B cell (primary cell): ENCODE measurements around the gene ZDHHC22. TPM values are rescaled to one million over a fixed set of nuclear protein-coding genes. Genes with fewer than 3 reads are reported as not detected.
A peak's percentile ranks its signal among the peaks of the same experiment; 100 is the strongest.

ENCODE experiments used
- ATAC-seq: fragments of 200-7000 bp; cut with Tn5 transposase; one replicate; pipeline ENCODE4 v1.10.0; 2021; ENCODE audit warnings: low read depth, mild to moderate bottlenecking, moderate number of reproducible peaks, moderate library complexity
- CTCF ChIA-PET: fragments of 350-600 bp; sonication (Branson Sonifier 250); formaldehyde crosslinking; loops from one replicate; lab custom pipeline; 2021; ENCODE audit warnings: antibody characterized with exemption, inconsistent platforms; lab: Charles Lee
- POLR2A ChIA-PET: fragments of 350-600 bp; sonication (Branson Sonifier 250); formaldehyde crosslinking; loops from one replicate; lab custom pipeline; 2021; ENCODE audit warnings: antibody characterized with exemption; lab: Charles Lee
- DNase-seq: peaks from one replicate; pipeline ENCODE4 v3.0.0; 2013
- H2AFZ ChIP-seq: 2 replicates; pipeline ENCODE4 v1.6.1; 2012; ENCODE audit warnings: mild to moderate bottlenecking, low read depth, low read length; ENCODE audit not compliant: insufficient read depth, poor library complexity, severe bottlenecking
- H3K27ac ChIP-seq, 2 donors: 1 replicate in 1 of 2; 2 replicates in 1 of 2; pipeline ENCODE4 v1.5.1; 2012 to 2013; ENCODE audit warnings: low read length in 2 of 2, mild to moderate bottlenecking in 2 of 2, moderate library complexity in 1 of 2
- H3K27me3 ChIP-seq, 4 experiments: fragments of 200-600 bp in 1 of 4; sonication (generic) in 1 of 4; replicated peaks in 1 of 4; 1 replicate in 2 of 4; 2 replicates in 2 of 4; pipeline versions ENCODE4 v1.6.1 to v1.7.0; 2013 to 2016; ENCODE audit warnings: low read length in 3 of 4, mild to moderate bottlenecking in 2 of 4, mixed read lengths in 1 of 4, moderate library complexity in 1 of 4; ENCODE audit not compliant: insufficient read depth in 4 of 4, control insufficient read depth in 3 of 4; ENCODE audit errors: control extremely low read depth in 1 of 4
- H3K36me3 ChIP-seq, 2 experiments: replicated peaks in 1 of 2; 1 replicate in 1 of 2; 2 replicates in 1 of 2; pipeline versions ENCODE4 v1.6.1 to v1.7.1; 2013; ENCODE audit warnings: low read length in 1 of 2; ENCODE audit not compliant: insufficient read depth in 2 of 2, control insufficient read depth in 1 of 2; ENCODE audit errors: control extremely low read depth in 1 of 2, extremely low read depth in 1 of 2
- H3K4me1 ChIP-seq, 2 donors: fragments of 200-600 bp in 1 of 2; sonication (generic) in 1 of 2; 1 replicate in 1 of 2; 2 replicates in 1 of 2; pipeline versions ENCODE4 v1.5.1 to v1.6.1; 2013 to 2017; ENCODE audit warnings: low read length in 2 of 2; ENCODE audit not compliant: control insufficient read depth in 2 of 2, insufficient read depth in 2 of 2
- H3K4me2 ChIP-seq: replicated peaks from 2 replicates; pipeline ENCODE3; 2012; ENCODE audit warnings: mild to moderate bottlenecking, low read depth, low read length; ENCODE audit not compliant: poor library complexity, severe bottlenecking
- H3K4me3 ChIP-seq, 5 experiments: fragments of 200-600 bp in 1 of 5; sonication (generic) in 1 of 5; 1 replicate in 3 of 5; 2 replicates in 2 of 5; pipeline versions ENCODE4 v1.5.1 to v1.7.0; 2011 to 2016; ENCODE audit warnings: low read length in 4 of 5, mild to moderate bottlenecking in 4 of 5, low read depth in 2 of 5, control low read depth in 1 of 5, moderate library complexity in 1 of 5; ENCODE audit not compliant: insufficient read depth in 1 of 5; ENCODE audit errors: control extremely low read depth in 1 of 5, extremely low read depth in 1 of 5
- H3K79me2 ChIP-seq: fragments of 200-600 bp; sonication (generic); one replicate; pipeline ENCODE4 v1.6.0; 2016; ENCODE audit warnings: low read length; ENCODE audit not compliant: control insufficient read depth, insufficient read depth
- H3K9ac ChIP-seq: fragments of 200-600 bp; sonication (generic); 2 replicates; pipeline ENCODE4 v1.6.1; 2017; ENCODE audit warnings: mild to moderate bottlenecking, low read length, moderate library complexity
- H3K9me3 ChIP-seq, 3 donors: one replicate each; pipeline versions ENCODE4 v1.6.1 to v1.7.1; 2013; ENCODE audit warnings: low read length in 2 of 3; ENCODE audit not compliant: control insufficient read depth in 2 of 3, insufficient read depth in 1 of 3; ENCODE audit errors: control extremely low read depth in 1 of 3
- H4K20me1 ChIP-seq: 2 replicates; pipeline ENCODE4 v1.6.0; 2012; ENCODE audit warnings: mild to moderate bottlenecking, low read length; ENCODE audit not compliant: insufficient read depth, control insufficient read depth, poor library complexity, severe bottlenecking
- H3K27ac Mint-ChIP-seq: one replicate; pipeline ENCODE4 v1.8.0; 2021; ENCODE audit warnings: mixed read lengths
- H3K27me3 Mint-ChIP-seq: one replicate; pipeline ENCODE4 v1.8.0; 2021; ENCODE audit warnings: mixed read lengths
- H3K4me1 Mint-ChIP-seq: one replicate; pipeline ENCODE4 v1.8.0; 2021; ENCODE audit warnings: mixed read lengths
- H3K4me3 Mint-ChIP-seq: one replicate; pipeline ENCODE4 v1.8.0; 2021; ENCODE audit warnings: mixed read lengths
- H3K9me3 Mint-ChIP-seq: one replicate; pipeline ENCODE4 v1.8.0; 2022; ENCODE audit warnings: mixed read lengths; ENCODE audit not compliant: insufficient read depth
- CTCF ChIP-seq: fragments of 200-600 bp; IDR thresholded peaks from one replicate; pipeline ENCODE4 v1.8.0; 2022; ENCODE audit warnings: antibody characterized with exemption, mild to moderate bottlenecking
- EZH2 ChIP-seq: IDR thresholded peaks from 2 replicates; pipeline ENCODE4 v1.6.1; 2012; ENCODE audit warnings: borderline replicate concordance, low read depth, mild to moderate bottlenecking, moderate library complexity, low read length; ENCODE audit not compliant: insufficient read depth, poor library complexity, severe bottlenecking
- WGBS: methylation state at CpG from one replicate; pipeline ENCODE4 v1.1.5; 2013; ENCODE audit warnings: missing lambda C conversion rate; ENCODE audit not compliant: insufficient coverage; 5-methylcytosine and 5-hydroxymethylcytosine counted together
- intact Hi-C: fragments of 100-400 bp; cut with micrococcal nuclease; formaldehyde crosslinking; loops from one replicate; pipeline ENCODE4 v1.10.0; 2022
- polyA plus RNA-seq: library from polyadenylated mRNA; depleted of rRNA; stranded (reverse); fragments of >200 nt; gene quantifications from 2 replicates; pipeline ENCODE4 v1.2.3, GENCODE V29; 2012
- total RNA-seq, 2 donors: library from RNA; stranded (reverse); fragments of 120-200 nt in 1 of 2; gene quantifications; 1 replicate in 1 of 2; 2 replicates in 1 of 2; pipeline versions ENCODE4 v1.2.3 to v1.2.4, GENCODE V29; 2013 to 2022

The ZDHHC22 gene
- total and polyA plus RNA-seq, 2 donors (not counting 1 experiment from before 2014, with no cell fraction given), result not detected

- peak; percentile 78 for ATAC-seq
- ChIA-PET POLR2A (interaction anchor here (0.7 to 1.5 kb wide), 3 partner anchors 10 to 38 kb away, joined by 4 to 12 read pairs (median 4); no protein-coding TSS in a partner anchor), CTCF (interaction anchor here (0.6 to 3.6 kb wide), 12 partner anchors 9 to 439 kb away, joined by 3 to 55 read pairs (median 3); no protein-coding TSS in a partner anchor)
- no CpG with 5 or more reads among the region's 3 CpGs for WGBS
- Histone ChIP-seq H3K4me1 (peaks cover 0 to 7% of the 10 kb centered on the region in 2 donors), H3K4me3 (no peak overlapping the region), H2AFZ (no peak overlapping the region), H3K27ac (peak overlapping the region in 1 of 2 donors; percentile 33), H3K27me3 (no peaks in the 10 kb centered on the region), H4K20me1 (no peaks in the 10 kb centered on the region), H3K36me3 (no peaks in the 10 kb centered on the region), H3K9ac (no peak overlapping the region), H3K4me2 (no peak overlapping the region), H3K79me2 (no peaks in the 10 kb centered on the region), H3K9me3 (peaks cover 2 to 7% (median 6%) of the 10 kb centered on the region in 3 donors)
- Mint-ChIP-seq H3K4me3 (no peak overlapping the region), H3K27ac (peak overlapping the region; percentile 32), H3K4me1 (peaks cover 26% of the 10 kb centered on the region), H3K27me3 (peaks cover 5% of the 10 kb centered on the region), H3K9me3 (no peaks in the 10 kb centered on the region)
- intact Hi-C loops, result no loop called here
- DNase-seq, result peak; percentile 56
- no peak for TF ChIP-seq EZH2
- no peak for TF ChIP-seq CTCF
Observed at GRCh38 chr14:77086017-77086727, 55.4 kb downstream of the ZDHHC22 start.

GRCh38 chr14:77085538-77085937, 56.1 kb downstream of the ZDHHC22 start:
- no peak for DNase-seq
- CTCF ChIA-PET, result interaction anchor here (0.8 to 3.6 kb wide), 7 partner anchors 10 to 374 kb away, joined by 3 to 55 read pairs (median 3); no protein-coding TSS in a partner anchor
- H3K4me3 ChIP-seq, result no peak overlapping the region
- POLR2A ChIA-PET, result interaction anchor here (0.7 to 1.5 kb wide), 2 partner anchors 15 to 39 kb away, joined by 4 read pairs; no protein-coding TSS in a partner anchor
- no peaks in the 10 kb centered on the region for H4K20me1 ChIP-seq
- H3K27ac ChIP-seq, result peak overlapping the region in 1 of 2 donors; percentile 15
- 91% methylated on average over 3 of the region's 4 CpGs for WGBS
- Mint-ChIP-seq H3K4me1 (peaks cover 29% of the 10 kb centered on the region), H3K27me3 (peaks cover 5% of the 10 kb centered on the region), H3K4me3 (no peak overlapping the region), H3K9me3 (no peaks in the 10 kb centered on the region), H3K27ac (peak overlapping the region; percentile 12)
- H3K9ac ChIP-seq, result no peak overlapping the region
- H3K9me3 ChIP-seq, result peaks cover 0 to under 1% (median 0%) of the 10 kb centered on the region in 3 donors
- intact Hi-C loops, result no loop called here
- H3K36me3 ChIP-seq, result no peaks in the 10 kb centered on the region
- no peak overlapping the region for H2AFZ ChIP-seq
- H3K4me2 ChIP-seq, result no peak overlapping the region
- H3K27me3 ChIP-seq, result no peaks in the 10 kb centered on the region
- peaks cover 0 to 12% of the 10 kb centered on the region in 2 donors for H3K4me1 ChIP-seq
- no peaks in the 10 kb centered on the region for H3K79me2 ChIP-seq
- TF ChIP-seq CTCF (no peak), EZH2 (no peak)
- no peak for ATAC-seq
